Endothelial cell of umbilical vein (primary cell): ENCODE data around the gene NECAB2.

Source experiments
- EZH2 ChIP-seq: IDR thresholded peaks from 2 replicates; pipeline ENCODE4 v1.6.1; 2012; ENCODE audit warnings: borderline replicate concordance, low read depth, mild to moderate bottlenecking, moderate library complexity, low read length, inconsistent platforms; ENCODE audit not compliant: severe bottlenecking
- FOS ChIP-seq: IDR thresholded peaks from 2 replicates; pipeline ENCODE4 v1.6.1; 2011; ENCODE audit warnings: mild to moderate bottlenecking, low read length, moderate library complexity, borderline replicate concordance; ENCODE audit not compliant: insufficient read depth
- POLR2A ChIP-seq: IDR thresholded peaks from 2 replicates; pipeline ENCODE4 v1.6.1; 2012; ENCODE audit warnings: low read depth, mild to moderate bottlenecking, control low read depth, low read length
- POLR2AphosphoS5 ChIP-seq: IDR thresholded peaks from 2 replicates; pipeline ENCODE4 v1.6.1; 2012; ENCODE audit warnings: low read depth, mild to moderate bottlenecking, control low read depth, low read length, moderate library complexity; ENCODE audit not compliant: insufficient read depth
- TF ChIP-seq, protein P1 (sequence below), 2 donors: IDR thresholded peaks; 1 replicate in 1 of 2; 2 replicates in 1 of 2; pipeline ENCODE4 v1.5.1; 2011; ENCODE audit warnings: low read length in 2 of 2, mild to moderate bottlenecking in 2 of 2, moderate library complexity in 2 of 2, control low read depth in 1 of 2, inconsistent platforms in 1 of 2, low read depth in 1 of 2; ENCODE audit not compliant: insufficient read depth in 1 of 2; ENCODE audit errors: extremely low read depth in 1 of 2
- TF ChIP-seq, protein P2 (sequence below): IDR thresholded peaks from 2 replicates; pipeline ENCODE4 v1.6.1; 2011; ENCODE audit not compliant: insufficient read depth, insufficient read length

- TF ChIP-seq, protein P1, sequence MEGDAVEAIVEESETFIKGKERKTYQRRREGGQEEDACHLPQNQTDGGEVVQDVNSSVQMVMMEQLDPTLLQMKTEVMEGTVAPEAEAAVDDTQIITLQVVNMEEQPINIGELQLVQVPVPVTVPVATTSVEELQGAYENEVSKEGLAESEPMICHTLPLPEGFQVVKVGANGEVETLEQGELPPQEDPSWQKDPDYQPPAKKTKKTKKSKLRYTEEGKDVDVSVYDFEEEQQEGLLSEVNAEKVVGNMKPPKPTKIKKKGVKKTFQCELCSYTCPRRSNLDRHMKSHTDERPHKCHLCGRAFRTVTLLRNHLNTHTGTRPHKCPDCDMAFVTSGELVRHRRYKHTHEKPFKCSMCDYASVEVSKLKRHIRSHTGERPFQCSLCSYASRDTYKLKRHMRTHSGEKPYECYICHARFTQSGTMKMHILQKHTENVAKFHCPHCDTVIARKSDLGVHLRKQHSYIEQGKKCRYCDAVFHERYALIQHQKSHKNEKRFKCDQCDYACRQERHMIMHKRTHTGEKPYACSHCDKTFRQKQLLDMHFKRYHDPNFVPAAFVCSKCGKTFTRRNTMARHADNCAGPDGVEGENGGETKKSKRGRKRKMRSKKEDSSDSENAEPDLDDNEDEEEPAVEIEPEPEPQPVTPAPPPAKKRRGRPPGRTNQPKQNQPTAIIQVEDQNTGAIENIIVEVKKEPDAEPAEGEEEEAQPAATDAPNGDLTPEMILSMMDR (IDR thresholded peaks at IDR 0.05; ENCODE audit: extremely low read depth in 1 of 2, insufficient read depth in 1 of 2, low read depth in 1 of 2, low read length in 2 of 2): no peak
- TF ChIP-seq POLR2A (no peak), EZH2 (no peak), POLR2AphosphoS5 (no peak), FOS (no peak)
- TF ChIP-seq, protein P2, sequence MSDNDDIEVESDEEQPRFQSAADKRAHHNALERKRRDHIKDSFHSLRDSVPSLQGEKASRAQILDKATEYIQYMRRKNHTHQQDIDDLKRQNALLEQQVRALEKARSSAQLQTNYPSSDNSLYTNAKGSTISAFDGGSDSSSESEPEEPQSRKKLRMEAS: no peak
Observed at GRCh38 chr16:83924686-83925085, 43.4 kb upstream of the NECAB2 start.
